Gastrocnemius medialis (tissue), 4 donors: ENCODE results near the gene SEMA4A.

Experiments used
- CTCF ChIP-seq, 5 experiments: fragments of 450-650 bp in 3 of 5; fragments of 200-600 bp in 2 of 5; sonication (generic) in 2 of 5; IDR thresholded peaks in 4 of 5; conservative IDR thresholded peaks in 1 of 5; 1 replicate in 4 of 5; 2 replicates in 1 of 5; pipeline ENCODE4 v1.5.1; 2016 to 2019; ENCODE audit warnings: antibody characterized with exemption in 5 of 5, mild to moderate bottlenecking in 3 of 5, moderate library complexity in 3 of 5
- POLR2A ChIP-seq, 2 donors: fragments of 450-650 bp; IDR thresholded peaks; one replicate each; pipeline ENCODE4 v1.6.1; 2017; ENCODE audit warnings: antibody characterized with exemption in 2 of 2, mild to moderate bottlenecking in 2 of 2, moderate library complexity in 2 of 2

- TF ChIP-seq CTCF (IDR thresholded peaks at IDR 0.05 in 4 of 5, conservative IDR thresholded peaks at IDR 0.05 in 1 of 5) (no peak), POLR2A (IDR thresholded peaks at IDR 0.05) (peak; percentile 59 to 74)
These were observed 59.7 kb downstream of the SEMA4A start, which contains the start of gene PMF1 for GRCh38 chr1:156212833-156213643.
